ENCODE measurements around the gene LRP1.

LRP1 gene

GRCh38 chr12:57185906-57186508 is 57.7 kb downstream of the LRP1 start:
- no peak for TF ChIP-seq CTCF (IDR thresholded peaks at IDR 0.05; ENCODE audit: low read depth, low read length, missing control alignments)
- H3K4me3 ChIP-seq (ENCODE audit: low read depth, low read length): no peak overlapping the region
- no peak for DNase-seq (ENCODE audit: low read depth)

GRCh38 chr12:57187222-57188089 is 59.2 kb downstream of the LRP1 start:
- TF ChIP-seq CTCF (IDR thresholded peaks at IDR 0.05; ENCODE audit: low read depth, low read length, missing control alignments): no peak
- H3K4me3 ChIP-seq (ENCODE audit: low read depth, low read length): no peak overlapping the region
- DNase-seq (ENCODE audit: low read depth): no peak

DNA sequence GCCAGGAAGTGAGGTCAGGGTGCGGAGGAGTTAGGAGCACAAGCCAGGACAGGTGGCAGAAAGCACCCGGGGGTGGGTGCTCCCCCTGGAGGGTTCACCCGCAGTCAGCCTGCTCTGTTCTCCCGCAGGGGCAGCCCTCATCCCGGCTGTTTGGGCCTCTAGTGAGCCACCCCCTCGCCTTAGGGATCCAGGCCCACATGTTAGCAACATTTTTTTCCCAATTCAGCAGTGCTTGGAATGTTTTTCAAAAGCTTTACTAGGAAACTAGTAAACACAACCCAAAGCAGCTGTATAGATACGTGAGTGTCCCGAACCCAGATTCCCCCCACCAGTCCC is 59.8 kb downstream of the LRP1 start:
- no peak overlapping the region for H3K4me3 ChIP-seq (ENCODE audit: low read depth, low read length)
- no peak for TF ChIP-seq CTCF (IDR thresholded peaks at IDR 0.05; ENCODE audit: low read depth, low read length, missing control alignments)

GRCh38 chr12:57190037-57190436 is 61.8 kb downstream of the LRP1 start:
- DNase-seq (ENCODE audit: low read depth): no peak
- no peak for TF ChIP-seq CTCF (IDR thresholded peaks at IDR 0.05; ENCODE audit: low read depth, low read length, missing control alignments)

More for the DNA sequence above, 59.8 kb downstream of the LRP1 start:
- no peak for DNase-seq (ENCODE audit: low read depth)

DNA sequence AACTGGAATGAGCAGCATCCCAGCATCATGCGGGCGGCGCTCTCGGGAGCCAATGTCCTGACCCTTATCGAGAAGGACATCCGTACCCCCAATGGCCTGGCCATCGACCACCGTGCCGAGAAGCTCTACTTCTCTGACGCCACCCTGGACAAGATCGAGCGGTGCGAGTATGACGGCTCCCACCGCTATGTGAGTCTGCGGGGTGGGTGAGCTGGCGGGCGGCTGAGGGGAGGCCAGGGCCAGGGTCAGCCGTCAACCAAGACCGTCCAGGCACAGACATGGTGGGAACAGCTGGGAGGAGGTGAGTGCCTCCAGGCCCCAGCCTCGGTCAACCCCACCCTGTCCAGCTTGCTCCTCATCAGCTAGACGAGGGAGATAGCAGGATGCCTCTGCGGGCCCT is 62.5 kb downstream of the LRP1 start:
- TF ChIP-seq CTCF (IDR thresholded peaks at IDR 0.05; ENCODE audit: low read depth, low read length, missing control alignments): no peak
- no peak for DNase-seq (ENCODE audit: low read depth)
- no peak overlapping the region for H3K4me3 ChIP-seq (ENCODE audit: low read depth, low read length)

More at GRCh38 chr12:57190037-57190436, 61.8 kb downstream of the LRP1 start:
- no peak overlapping the region for H3K4me3 ChIP-seq (ENCODE audit: low read depth, low read length)

DNA sequence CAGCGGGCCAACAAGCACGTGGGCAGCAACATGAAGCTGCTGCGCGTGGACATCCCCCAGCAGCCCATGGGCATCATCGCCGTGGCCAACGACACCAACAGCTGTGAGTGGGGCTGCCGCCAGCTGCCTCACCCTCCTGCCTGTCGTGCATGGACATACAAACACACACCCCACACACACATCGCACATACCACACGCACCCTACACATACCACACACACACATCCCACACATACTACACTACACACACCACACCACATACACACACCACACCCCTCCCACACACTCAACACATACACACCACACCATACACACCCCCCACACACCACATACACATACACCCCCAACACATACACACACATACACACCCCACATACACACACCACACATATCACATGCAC is 63.1 kb downstream of the LRP1 start:
- no peak for DNase-seq (ENCODE audit: low read depth)
- TF ChIP-seq CTCF (IDR thresholded peaks at IDR 0.05; ENCODE audit: low read depth, low read length, missing control alignments): no peak
- H3K4me3 ChIP-seq (ENCODE audit: low read depth, low read length): no peak overlapping the region
